ENCODE measurements around the gene GPR143.

GRCh38 chrX:9693307-9694001 lies 72.2 kb downstream of the GPR143 start:
- TF ChIP-seq EZH2 (IDR thresholded peaks at IDR 0.05; ENCODE audit: insufficient read depth, poor library complexity, severe bottlenecking) (no peak), EZH2phosphoT487 (IDR thresholded peaks at IDR 0.05; ENCODE audit: insufficient read depth, low read depth) (no peak)

All from GM23248 (cell line).